Neuron (in vitro differentiated cells): ENCODE data around the gene BAG5.

Source experiments
- H2AFZ ChIP-seq: one replicate; pipeline ENCODE4 v1.6.1; 2013; ENCODE audit warnings: low read depth, mild to moderate bottlenecking, inconsistent platforms, low read length, moderate library complexity
- H3K27me3 ChIP-seq: one replicate; pipeline ENCODE4 v1.6.1; 2013; ENCODE audit warnings: low read length; ENCODE audit not compliant: insufficient read depth
- H3K36me3 ChIP-seq: one replicate; pipeline ENCODE4 v1.6.1; 2013; ENCODE audit warnings: low read length; ENCODE audit not compliant: insufficient read depth
- H3K4me1 ChIP-seq: one replicate; pipeline ENCODE4 v1.6.1; 2013; ENCODE audit warnings: low read length; ENCODE audit not compliant: insufficient read depth
- H3K4me3 ChIP-seq: 2 replicates; pipeline ENCODE4 v1.5.1; 2013; ENCODE audit warnings: mild to moderate bottlenecking, low read length, moderate library complexity
- H3K9me3 ChIP-seq: one replicate; pipeline ENCODE4 v1.6.1; 2013; ENCODE audit warnings: low read length

Gene BAG5

DNA sequence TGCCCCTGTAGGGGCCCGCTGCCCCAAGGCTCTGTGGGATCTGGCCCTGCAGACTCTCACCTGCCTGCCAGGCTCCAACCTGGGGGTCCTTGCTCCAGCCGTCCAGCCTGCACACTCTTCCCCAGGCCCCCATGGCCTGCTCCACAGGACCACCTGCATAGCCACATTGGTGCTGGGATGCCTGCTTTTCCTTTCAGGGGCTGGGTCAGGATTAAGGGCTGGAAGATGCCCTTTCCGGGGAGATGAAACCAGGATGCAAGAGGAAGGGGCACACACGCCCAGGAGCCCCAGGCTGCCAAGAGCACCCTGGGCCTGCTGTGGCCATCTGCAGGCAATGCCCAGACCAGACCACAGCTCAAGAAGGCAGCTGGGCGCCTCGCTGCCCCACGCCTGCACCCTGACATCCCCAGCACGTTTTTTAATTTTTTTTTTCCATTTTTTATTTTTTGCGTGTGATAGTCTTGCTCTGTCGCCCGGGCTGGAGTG lies 15.0 kb downstream of the BAG5 start:
- no peaks in the 10 kb centered on the region for H3K9me3 ChIP-seq
- H3K27me3 ChIP-seq: no peaks in the 10 kb centered on the region
- no peak overlapping the region for H2AFZ ChIP-seq
- H3K4me3 ChIP-seq: no peak overlapping the region
- H3K4me1 ChIP-seq: peaks cover 51% of the 10 kb centered on the region
- H3K36me3 ChIP-seq: no peaks in the 10 kb centered on the region

DNA sequence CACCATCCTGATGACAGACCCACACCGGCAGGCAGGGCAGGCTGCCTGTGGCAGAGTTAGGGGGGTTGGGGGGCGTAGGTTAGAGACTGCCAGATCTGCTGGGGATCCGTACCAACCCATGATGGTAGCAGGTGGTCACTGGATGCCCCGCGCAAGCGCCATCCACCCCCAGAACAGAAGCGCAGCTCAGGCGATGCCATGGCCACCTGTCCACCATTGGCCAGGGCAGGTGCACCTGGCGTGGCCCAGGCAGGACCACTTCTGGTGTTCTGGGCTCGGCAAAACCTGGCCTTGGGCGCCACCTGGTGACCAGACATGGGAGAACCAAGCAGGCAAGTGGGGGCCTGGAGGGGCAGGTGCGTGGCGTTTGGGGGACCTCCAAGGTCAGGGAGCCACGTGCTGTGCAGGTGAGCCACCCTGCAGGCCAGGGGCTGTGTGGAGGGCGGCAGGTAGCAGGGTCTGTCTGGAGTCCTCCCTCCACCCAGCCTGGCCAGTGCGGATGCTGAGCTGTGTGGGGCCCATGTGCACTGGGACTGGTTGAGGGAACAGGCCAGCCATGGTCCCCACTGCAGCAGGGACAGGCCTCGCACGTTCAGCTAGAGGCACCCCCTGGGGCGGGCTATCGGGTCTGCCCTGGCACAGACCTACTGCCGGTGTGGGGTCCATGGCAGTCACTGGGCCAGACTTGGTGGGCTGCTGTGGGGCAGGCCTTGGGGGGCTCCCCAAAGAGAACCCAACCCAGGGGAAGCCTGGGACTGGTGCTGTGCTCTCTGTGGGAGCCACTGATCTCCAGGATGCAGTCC lies 15.6 kb downstream of the BAG5 start:
- Histone ChIP-seq H3K27me3 (no peaks in the 10 kb centered on the region), H3K36me3 (no peaks in the 10 kb centered on the region), H3K4me3 (no peak overlapping the region), H2AFZ (no peak overlapping the region), H3K4me1 (peaks cover 57% of the 10 kb centered on the region), H3K9me3 (no peaks in the 10 kb centered on the region)

DNA sequence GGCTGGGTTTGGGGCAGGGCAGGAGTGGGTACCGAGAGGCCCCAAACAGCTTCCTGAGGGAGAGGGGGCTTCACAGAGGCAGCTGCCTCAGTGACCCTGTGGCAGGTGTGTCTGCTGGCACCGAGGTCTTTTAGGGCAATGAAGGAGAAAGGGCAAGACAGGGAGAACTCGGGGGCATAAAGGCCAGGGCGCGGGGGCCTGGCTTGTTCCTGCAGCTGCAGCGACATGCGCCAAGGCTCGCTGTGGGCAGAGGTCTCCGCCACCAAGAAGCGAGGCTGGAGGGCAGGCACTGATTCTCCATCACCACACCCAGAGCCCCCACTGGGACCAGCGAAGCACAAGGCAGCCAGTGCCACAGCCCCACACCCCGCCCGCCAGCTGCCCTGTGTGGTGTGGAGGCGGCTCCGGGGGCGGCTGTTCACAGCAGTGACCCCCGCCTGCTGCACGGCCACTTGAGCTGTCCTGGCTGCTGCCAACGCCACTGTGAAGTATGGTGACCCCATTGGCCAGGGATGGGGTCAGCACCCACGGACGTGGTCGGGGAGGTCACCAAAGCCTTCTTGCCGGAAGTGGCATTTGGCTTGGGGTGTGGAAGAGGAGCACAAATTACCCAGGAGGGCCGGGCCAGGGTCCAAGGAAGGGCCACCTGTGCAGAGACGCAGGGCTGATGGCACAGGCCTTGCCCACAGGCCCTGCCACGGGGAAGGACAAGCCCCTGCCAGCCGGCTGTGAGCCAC lies 16.4 kb downstream of the BAG5 start:
- no peak overlapping the region for H2AFZ ChIP-seq
- no peak overlapping the region for H3K4me3 ChIP-seq
- H3K9me3 ChIP-seq: no peaks in the 10 kb centered on the region
- H3K27me3 ChIP-seq: no peaks in the 10 kb centered on the region
- no peaks in the 10 kb centered on the region for H3K36me3 ChIP-seq
- H3K4me1 ChIP-seq: peaks cover 65% of the 10 kb centered on the region

- Histone ChIP-seq H3K4me1 (peaks cover 72% of the 10 kb centered on the region), H3K36me3 (no peaks in the 10 kb centered on the region), H3K27me3 (no peaks in the 10 kb centered on the region), H3K9me3 (no peaks in the 10 kb centered on the region), H3K4me3 (no peak overlapping the region), H2AFZ (no peak overlapping the region)
Measured at GRCh38 chr14:103545219-103545914, 17.1 kb downstream of the BAG5 start.

DNA sequence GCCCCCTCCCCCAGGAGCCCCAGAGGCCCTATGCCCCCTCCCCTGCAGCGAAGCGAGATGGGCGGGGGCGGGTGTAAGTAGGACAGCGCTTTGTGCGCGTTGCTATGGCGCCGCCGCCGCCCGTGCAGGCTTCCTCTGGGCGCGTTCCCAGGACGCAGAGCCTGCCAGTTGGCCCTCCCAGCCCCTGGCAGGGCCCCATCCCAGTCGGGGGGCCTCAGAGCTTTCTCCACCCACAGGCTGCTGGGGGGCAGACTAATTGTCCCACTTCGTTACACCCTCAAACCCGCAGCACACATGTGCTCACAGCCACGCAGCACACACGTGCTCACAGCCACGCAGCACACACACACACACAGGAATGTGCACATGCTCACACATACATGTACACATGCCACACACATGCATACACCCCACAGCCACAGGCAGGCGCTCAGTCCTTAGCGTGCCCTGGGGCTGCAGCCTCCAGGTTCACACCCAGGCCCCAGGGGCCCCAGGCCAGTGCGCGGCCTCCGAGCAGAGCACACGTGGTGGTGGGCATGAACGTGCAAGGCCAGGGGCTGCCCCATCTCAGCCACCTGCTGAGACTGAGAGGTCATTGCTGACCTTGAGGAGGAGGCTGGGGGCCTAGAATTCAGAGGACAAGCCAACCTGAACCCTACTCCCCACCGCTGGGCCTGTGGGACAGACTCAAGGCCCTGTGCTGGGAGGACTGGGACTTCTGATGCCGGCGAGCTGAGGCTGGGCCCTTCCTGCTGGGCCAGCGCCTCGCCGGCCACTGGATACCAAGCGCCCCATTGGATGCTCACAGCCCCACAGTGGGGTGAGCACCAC lies 17.9 kb downstream of the BAG5 start:
- Histone ChIP-seq H3K27me3 (no peaks in the 10 kb centered on the region), H3K36me3 (no peaks in the 10 kb centered on the region), H3K9me3 (no peaks in the 10 kb centered on the region), H3K4me1 (peaks cover 70% of the 10 kb centered on the region), H3K4me3 (no peak overlapping the region), H2AFZ (no peak overlapping the region)

- H3K27me3 ChIP-seq: no peaks in the 10 kb centered on the region
- no peaks in the 10 kb centered on the region for H3K9me3 ChIP-seq
- no peaks in the 10 kb centered on the region for H3K36me3 ChIP-seq
- H3K4me1 ChIP-seq: peaks cover 77% of the 10 kb centered on the region
- H3K4me3 ChIP-seq: no peak overlapping the region
- no peak overlapping the region for H2AFZ ChIP-seq
Measured at GRCh38 chr14:103543721-103544387, 18.6 kb downstream of the BAG5 start.

DNA sequence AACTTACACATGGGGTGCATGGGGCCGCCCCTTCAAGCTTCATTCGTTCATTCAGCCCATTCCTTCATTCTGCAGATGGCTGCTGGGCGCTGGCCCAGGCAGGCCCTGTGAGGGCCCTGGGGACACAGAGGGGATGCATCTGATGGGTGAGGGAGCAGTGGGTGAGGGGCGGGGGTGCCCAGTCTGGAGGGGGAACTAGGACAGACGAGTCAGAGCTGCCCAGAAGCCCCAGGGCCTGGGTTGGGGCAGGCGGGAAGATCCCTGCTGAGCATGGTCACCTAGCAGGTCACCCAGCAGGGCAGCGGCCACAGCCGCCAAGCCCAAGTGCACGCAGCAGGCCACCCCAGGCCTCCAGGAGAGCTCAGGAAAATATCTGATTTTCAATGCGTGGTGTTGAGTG lies 19.3 kb downstream of the BAG5 start:
- no peak overlapping the region for H2AFZ ChIP-seq
- peaks cover 84% of the 10 kb centered on the region for H3K4me1 ChIP-seq
- H3K4me3 ChIP-seq: no peak overlapping the region
- no peaks in the 10 kb centered on the region for H3K36me3 ChIP-seq
- no peaks in the 10 kb centered on the region for H3K27me3 ChIP-seq
- H3K9me3 ChIP-seq: no peaks in the 10 kb centered on the region

GRCh38 chr14:103542605-103543088 lies 19.8 kb downstream of the BAG5 start:
- Histone ChIP-seq H2AFZ (no peak overlapping the region), H3K27me3 (no peaks in the 10 kb centered on the region), H3K36me3 (no peaks in the 10 kb centered on the region), H3K9me3 (no peaks in the 10 kb centered on the region), H3K4me3 (no peak overlapping the region), H3K4me1 (peaks cover 85% of the 10 kb centered on the region)

GRCh38 chr14:103541709-103542604 lies 20.5 kb downstream of the BAG5 start:
- Histone ChIP-seq H2AFZ (no peak overlapping the region), H3K9me3 (no peaks in the 10 kb centered on the region), H3K36me3 (no peaks in the 10 kb centered on the region), H3K27me3 (no peaks in the 10 kb centered on the region), H3K4me3 (no peak overlapping the region), H3K4me1 (peaks cover 83% of the 10 kb centered on the region)

DNA sequence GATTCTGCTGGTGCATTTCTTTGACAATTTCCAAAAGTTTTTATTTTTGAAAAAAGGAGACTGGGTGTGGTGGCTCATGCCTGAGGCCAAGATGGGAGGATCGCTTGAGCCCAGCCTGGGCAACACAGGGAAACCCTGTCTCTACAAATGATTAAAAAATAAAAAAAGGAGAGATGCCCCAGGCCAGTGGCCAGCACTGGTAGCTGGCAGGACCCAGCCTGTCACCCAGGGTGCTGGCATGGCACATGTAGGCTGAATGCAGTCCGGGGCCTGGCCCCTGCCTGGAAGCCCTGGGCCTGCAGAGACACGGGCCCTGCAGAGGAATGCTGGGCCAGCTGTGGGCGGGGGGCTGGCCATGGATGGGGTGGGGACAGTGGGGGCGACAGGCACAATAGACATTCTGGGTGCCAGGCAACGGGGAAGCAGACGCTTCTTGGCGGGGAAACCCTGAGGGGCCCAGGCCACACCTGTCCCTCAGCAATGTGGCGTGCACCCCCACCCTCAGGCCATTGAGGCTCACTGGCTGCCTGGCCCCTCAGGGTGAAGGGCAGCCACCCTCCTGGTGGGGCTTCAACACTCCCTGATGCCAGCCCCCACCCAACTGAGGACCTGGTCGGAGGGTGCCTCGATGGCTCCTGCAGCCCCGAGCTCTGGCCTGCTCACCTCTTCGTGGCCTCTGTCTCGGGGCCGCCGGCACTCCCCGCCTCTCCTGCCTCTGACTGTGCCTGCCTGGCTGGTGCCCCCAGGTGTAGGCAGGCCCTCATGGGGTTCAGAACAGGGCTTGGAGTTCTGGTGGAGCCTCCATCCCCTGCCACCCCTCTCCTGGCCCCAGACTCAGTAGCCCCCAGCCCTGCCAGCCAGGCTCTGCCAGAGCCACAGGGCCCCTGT lies 21.4 kb downstream of the BAG5 start:
- no peaks in the 10 kb centered on the region for H3K9me3 ChIP-seq
- no peaks in the 10 kb centered on the region for H3K36me3 ChIP-seq
- no peak overlapping the region for H3K4me3 ChIP-seq
- no peak overlapping the region for H2AFZ ChIP-seq
- H3K27me3 ChIP-seq: no peaks in the 10 kb centered on the region
- H3K4me1 ChIP-seq: peaks cover 75% of the 10 kb centered on the region
